ENCODE data around the gene FASLG.
"Not testable (repeated sequence)": the region's sequence is repeated elsewhere in the genome, so short reads cannot be mapped to it uniquely, and the experiment has no call there.

Gene FASLG

DNA sequence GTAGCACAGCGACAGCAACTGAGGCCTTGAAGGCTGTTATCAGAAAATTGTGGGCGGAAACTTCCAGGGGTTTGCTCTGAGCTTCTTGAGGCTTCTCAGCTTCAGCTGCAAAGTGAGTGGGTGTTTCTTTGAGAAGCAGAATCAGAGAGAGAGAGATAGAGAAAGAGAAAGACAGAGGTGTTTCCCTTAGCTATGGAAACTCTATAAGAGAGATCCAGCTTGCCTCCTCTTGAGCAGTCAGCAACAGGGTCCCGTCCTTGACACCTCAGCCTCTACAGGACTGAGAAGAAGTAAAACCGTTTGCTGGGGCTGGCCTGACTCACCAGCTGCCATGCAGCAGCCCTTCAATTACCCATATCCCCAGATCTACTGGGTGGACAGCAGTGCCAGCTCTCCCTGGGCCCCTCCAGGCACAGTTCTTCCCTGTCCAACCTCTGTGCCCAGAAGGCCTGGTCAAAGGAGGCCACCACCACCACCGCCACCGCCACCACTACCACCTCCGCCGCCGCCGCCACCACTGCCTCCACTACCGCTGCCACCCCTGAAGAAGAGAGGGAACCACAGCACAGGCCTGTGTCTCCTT, at the start of gene FASLG:
FASLG (plus strand) TSS at position 233 of the 583 bp plus-strand sequence; CDS start at position 332, 99 bp downstream.
- peak; percentile 73 for DNase-seq

DNA sequence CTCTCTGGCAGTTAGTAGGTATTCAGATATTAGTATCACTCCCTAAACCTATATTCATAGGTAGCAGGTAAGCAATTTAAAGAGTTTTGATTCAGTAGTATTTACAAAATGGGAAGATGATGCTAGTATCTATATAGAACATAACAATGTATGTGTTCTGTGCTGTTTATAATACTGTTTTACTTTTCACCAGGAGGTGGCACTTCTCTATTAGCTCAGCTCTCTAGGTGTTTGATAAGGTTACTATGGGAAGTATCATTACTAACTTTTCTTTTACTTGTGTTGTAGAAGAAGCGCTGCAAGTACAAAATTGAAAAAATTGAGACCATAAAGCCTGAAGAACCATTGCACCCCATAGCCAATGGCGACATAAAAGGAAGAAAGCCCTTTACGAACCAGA, 49.4 kb upstream of the FASLG start:
- no peak for DNase-seq

DNA sequence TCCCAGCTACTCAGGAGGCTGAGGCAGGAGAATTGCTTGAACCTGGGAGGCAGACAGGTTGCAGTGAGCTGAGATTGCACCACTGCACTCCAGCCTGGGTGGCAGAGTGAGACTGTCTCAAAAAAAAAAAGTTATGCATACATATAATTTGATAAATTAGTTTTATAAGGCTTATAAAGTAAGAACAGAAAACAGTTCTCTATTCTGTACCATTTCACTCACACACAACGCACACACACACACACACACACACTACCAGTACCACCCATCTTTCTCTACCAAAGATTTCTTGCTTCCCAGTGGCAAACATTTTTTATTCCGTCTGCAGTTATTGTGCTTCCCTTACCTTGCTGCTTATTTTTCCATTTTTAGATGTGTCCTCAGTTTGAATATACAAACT, 46.4 kb upstream of the FASLG start:
- no peak for DNase-seq

GRCh38 chr1:172613294-172613693, 45.6 kb upstream of the FASLG start:
- DNase-seq = no peak

GRCh38 chr1:172616195-172616594, 42.7 kb upstream of the FASLG start:
- no peak for DNase-seq

DNA sequence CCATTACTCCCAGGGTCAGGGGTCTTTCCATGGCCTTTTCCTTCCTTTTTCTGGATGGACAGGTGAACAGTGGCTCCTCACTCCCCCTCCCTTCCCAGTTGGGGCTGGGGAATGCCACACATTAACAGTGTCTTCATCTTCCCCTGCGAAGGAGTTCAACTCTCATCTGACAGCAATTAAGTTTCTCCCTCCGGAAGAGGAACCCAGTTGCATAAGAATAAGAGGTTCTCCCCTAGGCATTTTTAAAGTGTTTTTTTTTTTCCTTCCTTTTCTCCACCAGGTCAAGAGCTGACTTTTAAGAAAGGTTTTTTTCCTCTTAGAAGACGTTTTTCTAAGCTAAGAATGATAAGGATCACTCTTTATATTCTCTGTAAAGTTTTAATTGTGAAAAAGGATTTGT, 42.3 kb upstream of the FASLG start:
- DNase-seq = no peak

DNA sequence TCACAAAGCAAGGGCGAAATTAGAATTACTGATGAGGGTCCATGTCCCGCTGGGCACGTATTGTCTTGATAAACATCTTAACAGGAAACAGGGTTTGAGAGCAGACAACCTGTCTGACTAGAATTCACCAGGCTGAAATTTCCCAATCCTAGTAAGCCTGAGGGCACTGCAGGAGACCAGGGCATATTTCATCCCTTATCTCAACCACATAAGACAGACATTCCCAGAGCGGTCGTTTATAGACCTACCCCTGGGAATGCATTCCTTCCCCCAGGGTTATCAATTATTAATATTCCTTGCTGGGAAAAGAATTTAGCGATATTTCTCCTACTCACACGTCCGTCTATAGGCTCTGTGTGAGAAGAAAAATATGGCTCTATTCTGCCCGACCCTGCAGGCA, 38.3 kb upstream of the FASLG start:
- DNase-seq = not testable (repeated sequence)

DNA sequence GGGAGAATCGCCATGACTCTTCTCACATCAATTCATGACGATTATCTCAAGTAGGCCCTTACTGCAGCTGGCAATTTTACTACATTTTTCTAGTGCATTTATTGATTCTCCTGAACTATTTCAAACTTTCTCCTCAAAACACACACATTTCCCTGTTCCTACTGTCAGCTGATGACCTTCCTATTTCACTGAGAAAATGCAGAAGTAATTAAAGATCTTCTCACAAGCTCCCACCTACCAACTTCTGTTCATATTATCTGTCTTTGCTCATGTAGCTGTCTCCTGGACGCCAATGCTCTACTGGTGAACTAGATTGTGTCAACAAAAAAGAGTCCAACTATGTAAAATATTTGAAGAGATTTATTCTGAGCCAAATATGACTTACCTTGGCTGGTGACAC, 36.4 kb upstream of the FASLG start:
- no peak for DNase-seq

- no peak for DNase-seq
These were observed 35.2 kb upstream of the FASLG start for GRCh38 chr1:172623748-172624147.

- DNase-seq = no peak
These were observed 32.1 kb upstream of the FASLG start for GRCh38 chr1:172626845-172627244.

DNA sequence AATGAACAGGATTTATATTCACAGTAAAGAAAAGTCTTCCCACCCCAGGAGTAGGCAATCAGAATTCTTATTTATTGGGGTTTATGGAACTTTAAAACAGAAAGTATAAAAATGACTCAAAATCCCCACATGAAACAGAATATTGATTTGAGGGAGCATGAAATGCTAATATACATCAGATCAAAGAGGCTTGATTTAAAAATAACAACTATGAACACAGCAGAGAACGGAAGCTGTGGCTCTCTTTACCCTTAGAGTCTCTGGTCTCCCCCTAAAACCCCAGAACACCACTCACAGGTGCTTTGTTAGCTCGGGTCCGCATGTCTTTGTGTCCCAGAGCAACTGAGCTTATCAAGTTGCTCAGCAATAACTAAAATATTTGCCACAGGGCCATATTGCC, 31.2 kb upstream of the FASLG start:
- DNase-seq = no peak

- DNase-seq = no peak
These were observed 30.5 kb upstream of the FASLG start for GRCh38 chr1:172628401-172628800.

GRCh38 chr1:172629170-172629569, 29.7 kb upstream of the FASLG start:
- no peak for DNase-seq

DNA sequence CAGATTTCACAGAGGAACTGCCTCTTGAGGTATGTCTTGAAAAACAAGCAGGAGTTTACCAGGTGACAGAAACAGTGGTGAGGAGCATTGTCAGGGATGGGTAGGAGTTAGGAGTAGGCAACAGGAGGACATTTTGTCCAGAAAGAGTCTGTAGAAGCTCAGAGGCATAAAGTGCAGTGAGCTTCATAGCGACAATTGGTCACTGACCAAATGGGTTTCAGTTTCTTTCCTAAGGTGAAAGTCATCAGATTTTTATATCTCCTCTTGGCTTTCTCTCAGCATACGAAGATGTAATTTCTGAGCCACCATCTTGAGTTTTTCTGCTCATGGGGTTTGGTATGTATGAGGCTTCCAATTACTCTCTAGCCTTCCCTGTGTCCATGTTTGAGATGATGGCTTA, 29.3 kb upstream of the FASLG start:
- no peak for DNase-seq

GRCh38 chr1:172630056-172630818, 28.7 kb upstream of the FASLG start:
- DNase-seq = no peak

DNA sequence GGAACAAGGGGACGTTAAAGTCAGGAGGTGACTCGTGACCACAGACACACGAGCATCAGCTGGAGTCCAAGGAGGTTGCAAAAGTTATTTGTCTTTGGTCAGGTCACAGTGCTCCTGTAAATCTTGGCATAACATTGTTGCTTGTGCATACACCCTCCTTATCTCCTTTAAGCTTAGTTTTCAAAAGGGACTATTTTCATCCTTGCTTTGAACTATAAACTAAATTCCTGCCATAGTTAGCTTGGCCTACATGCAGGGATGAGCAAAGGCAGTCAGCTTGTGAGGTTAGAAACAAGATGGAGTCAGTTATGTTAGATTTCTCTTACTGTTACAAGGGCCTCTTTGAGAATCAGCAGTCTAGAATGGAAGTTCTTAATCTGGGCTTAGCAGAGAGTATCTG, 28.0 kb upstream of the FASLG start:
- DNase-seq = no peak

- no peak for DNase-seq
These were observed 21.4 kb upstream of the FASLG start for GRCh38 chr1:172637522-172637921.

- DNase-seq = no peak
These were observed 20.7 kb upstream of the FASLG start for GRCh38 chr1:172638249-172638648.

DNA sequence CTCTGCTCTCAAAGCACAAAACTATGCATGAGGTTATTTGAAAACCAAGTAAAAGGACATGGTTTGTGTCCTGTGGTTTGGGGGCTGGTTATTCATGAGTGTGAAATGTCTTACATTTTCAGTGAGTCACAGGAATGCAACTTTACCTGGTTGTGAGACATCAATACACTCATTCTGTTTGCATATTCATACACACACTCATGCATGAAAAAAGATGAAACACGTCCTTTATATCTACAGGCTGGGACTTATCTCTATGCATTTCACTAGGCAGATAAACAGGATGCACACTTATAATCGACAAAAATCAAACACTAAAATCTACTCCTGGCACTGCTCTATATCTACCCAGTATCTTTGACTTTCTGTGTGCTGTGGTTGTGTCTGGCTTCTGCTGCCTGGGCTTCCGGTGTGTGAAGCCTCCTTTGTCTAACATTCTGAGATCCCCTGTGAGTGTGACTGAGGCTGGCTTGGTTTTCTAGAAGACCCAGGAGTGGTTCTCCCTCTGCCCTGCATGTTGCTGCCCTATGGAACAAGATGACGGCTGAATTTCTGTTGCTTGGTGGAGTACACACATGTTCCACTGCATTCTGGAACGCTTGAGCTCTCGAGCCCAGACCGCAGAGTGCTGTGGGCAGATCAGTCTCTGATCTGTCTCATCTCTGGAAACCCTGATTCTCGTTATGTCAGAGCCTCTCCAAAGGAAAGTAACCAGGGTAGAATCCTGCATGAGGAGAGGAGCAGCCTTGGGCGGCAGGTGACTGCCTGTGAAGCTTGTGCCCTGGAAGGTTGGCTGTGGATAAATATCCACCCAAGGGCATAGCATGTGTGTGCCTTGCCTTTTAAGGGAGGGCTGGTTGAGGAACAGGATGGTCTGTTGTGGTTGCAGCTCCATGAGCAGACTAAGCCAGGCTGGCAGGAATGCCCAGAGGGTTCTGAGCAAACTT, 19.7 kb upstream of the FASLG start:
- DNase-seq = peak; percentile 64

GRCh38 chr1:172640111-172640510, 18.8 kb upstream of the FASLG start:
- DNase-seq = no peak

DNA sequence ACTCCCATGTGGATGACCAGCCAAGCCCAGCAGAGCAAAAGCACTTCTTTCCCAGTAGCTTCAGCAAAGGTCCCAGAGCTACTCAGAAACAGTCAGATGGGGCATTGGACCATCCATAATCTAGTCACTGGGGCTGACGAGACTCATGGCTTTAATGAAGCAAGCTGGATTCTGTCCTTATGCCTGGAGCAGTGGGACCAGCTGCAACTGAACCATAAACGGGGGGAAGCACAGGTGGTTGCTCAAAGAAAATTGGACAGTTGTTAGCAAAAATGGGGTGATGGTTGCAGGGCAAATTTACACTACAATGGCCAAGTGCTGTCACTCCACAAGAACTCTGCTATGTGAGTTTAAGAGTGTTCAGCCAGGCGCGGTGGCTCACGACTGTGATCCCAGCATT, 17.4 kb upstream of the FASLG start:
- DNase-seq = no peak

- DNase-seq = no peak
These were observed 15.9 kb upstream of the FASLG start for GRCh38 chr1:172642970-172643369.

GRCh38 chr1:172646653-172647052, 12.2 kb upstream of the FASLG start:
- no peak for DNase-seq

DNA sequence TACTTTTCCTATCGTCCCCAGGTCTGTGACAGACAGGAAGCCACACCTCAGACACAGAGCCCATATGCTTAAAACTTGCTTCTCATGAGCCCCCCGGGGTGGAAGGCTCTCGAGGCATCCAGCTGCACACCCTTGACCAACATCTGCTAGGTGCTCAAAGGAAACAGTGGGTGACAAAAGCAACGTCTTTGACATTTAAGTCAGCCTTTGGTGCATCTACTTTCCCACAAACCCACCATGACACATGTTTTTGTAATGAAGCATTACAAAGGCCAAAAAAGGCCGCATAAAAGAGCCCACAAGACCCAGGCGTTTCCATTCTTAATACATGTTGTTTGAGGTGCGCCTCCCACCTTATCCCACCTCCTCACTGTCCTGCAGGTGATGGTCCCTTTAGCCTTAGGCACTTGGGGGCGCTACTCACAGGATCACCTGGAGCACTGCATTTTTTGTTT, 11.8 kb upstream of the FASLG start:
- DNase-seq = peak; percentile 64
